ENCODE results near the gene CREG1.

CREG1 gene

DNA sequence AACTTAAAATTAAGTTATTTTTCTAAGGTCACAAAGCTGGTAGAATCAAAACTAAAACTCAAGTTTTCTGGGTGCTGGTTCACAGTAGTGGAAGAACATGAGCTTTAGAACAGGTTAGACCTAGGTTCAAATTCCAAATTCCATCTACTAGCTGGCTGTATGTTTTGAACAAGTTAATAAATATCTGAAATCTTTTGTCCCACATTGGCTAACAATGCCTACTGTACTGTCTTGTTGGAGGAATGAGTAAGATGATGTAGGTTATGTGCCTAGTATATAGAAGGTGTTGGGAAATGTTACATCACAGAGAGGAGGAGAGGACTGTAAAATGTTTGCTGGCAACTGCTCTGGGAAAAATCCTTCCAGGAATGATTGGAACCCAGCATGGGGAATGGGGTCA is 21.2 kb downstream of the CREG1 start:
- TF ChIP-seq, protein P1, sequence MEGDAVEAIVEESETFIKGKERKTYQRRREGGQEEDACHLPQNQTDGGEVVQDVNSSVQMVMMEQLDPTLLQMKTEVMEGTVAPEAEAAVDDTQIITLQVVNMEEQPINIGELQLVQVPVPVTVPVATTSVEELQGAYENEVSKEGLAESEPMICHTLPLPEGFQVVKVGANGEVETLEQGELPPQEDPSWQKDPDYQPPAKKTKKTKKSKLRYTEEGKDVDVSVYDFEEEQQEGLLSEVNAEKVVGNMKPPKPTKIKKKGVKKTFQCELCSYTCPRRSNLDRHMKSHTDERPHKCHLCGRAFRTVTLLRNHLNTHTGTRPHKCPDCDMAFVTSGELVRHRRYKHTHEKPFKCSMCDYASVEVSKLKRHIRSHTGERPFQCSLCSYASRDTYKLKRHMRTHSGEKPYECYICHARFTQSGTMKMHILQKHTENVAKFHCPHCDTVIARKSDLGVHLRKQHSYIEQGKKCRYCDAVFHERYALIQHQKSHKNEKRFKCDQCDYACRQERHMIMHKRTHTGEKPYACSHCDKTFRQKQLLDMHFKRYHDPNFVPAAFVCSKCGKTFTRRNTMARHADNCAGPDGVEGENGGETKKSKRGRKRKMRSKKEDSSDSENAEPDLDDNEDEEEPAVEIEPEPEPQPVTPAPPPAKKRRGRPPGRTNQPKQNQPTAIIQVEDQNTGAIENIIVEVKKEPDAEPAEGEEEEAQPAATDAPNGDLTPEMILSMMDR (conservative IDR thresholded peaks at IDR 0.05; ENCODE audit: low read depth, low read length): no peak
- H3K4me3 ChIP-seq (ENCODE audit: low read length): no peak overlapping the region
- DNase-seq (ENCODE audit: low read depth): no peak

DNA sequence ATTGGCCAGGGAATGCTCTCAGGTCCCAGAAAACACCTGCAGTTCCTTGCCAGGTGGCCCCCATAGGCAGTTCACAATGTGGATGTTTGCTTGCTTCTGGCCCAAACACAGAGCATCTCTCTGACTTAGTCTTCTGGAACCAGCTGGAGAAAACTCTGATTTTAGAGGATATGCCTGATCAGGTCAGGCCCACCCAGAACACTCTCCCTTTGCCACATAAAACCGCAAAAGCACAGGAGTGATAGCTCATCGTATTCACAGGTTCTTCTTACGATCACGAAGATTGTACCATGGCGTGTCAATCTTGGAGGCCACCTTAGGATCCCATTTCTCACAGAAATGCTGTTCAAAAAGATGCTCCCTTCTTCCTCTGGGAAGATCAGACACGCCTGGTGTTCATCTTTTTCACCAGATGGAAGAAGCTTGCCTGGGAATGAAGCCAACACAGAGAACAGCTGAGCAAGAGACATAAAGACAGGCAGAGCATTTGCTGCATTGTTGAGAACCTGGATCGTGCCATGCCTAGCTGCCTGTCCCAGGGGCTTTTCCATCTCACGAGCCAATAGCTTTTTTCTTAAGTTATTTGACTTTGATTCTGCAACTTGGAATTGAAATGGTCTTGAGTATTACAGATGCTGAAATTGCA is 23.6 kb downstream of the CREG1 start:
- no peak overlapping the region for H3K4me3 ChIP-seq (ENCODE audit: low read length)
- TF ChIP-seq, protein P1 (conservative IDR thresholded peaks at IDR 0.05; ENCODE audit: low read depth, low read length): no peak
- DNase-seq (ENCODE audit: low read depth): no peak

DNA sequence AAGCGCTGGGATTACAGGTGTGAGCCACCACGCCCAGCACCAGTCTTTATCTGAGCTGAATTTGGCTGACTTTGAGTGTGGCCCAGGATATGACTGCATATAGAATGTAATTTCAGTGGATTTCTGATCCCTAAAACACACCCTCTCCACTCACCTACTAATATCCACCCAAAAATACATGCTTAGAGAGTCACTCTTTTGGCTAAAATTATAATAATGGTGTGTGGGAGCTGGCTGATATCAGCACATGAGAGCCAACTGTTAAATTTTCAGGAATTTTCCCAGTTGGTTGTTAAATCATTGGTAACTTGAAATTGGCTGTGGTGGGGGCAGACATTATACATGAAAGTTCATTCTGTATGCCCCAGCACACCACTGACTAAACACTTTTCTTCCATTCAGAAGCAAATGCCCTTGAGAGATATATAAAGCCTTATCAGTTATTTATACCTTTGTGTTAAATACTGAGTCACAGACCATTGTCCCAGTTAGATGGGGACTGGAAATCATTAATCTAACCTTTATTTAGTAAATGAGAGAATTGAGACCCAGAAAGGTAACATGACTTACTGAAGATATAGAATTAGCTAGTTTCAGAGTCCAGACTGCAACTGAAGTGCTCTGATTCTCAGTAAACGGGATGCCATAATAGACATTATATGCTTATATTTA is 25.4 kb downstream of the CREG1 start:
- no peak overlapping the region for H3K4me3 ChIP-seq (ENCODE audit: low read length)
- DNase-seq (ENCODE audit: low read depth): no peak
- TF ChIP-seq, protein P1 (conservative IDR thresholded peaks at IDR 0.05; ENCODE audit: low read depth, low read length): no peak

DNA sequence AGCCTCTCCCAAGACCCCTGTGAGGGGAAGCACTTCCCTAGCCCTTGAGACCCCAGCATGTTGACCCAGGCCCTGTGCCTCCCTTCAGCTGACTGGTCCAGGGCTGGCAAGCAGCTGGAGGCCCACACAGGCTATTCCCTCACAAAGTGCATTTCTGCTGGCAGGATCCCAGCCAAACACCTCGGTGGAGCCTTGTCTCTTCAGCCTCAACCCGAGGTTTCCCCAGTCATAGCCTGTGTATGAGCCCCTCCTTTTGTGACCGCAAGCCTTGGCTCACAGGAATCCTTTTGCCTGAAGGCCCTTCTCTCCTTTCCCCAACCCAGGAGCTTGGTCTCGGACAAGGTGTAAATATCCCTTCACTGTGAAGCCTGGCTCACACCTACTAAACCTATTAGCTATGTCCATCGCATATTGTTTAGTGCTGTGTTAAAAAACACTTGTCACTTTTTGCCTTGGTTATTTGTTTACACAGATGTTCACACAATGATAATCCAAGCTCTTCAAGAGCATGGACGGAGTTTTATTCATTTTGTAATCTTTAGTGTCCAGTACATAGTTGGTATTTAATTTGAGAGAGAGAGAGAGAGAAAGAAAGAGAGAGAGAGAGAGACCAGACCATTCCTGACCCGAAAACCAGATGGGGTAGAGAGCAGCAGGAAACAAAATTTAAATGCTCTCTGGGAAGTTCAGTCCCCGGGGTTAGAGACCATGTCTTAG is 26.7 kb downstream of the CREG1 start:
- no peak overlapping the region for H3K4me3 ChIP-seq (ENCODE audit: low read length)
- TF ChIP-seq, protein P1 (conservative IDR thresholded peaks at IDR 0.05; ENCODE audit: low read depth, low read length): no peak
- no peak for DNase-seq (ENCODE audit: low read depth)

DNA sequence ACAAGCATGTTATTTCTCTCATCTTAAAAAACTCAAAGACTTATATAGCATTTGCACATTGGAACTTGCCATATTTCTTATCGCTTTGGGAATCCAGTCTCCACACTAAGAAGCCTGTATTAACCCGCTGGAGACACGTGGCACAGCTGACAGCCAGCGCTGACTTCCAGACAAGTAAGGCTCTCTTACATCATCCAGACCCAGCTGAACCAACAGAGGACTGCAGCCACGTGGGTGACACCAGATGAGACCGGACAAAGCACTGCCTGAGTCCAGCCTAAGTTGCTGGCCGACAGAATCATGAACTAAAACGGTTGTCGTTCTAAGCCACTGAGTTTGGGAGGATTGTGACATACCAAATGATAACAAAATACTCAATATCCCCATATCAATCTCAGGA is 28.9 kb downstream of the CREG1 start:
- TF ChIP-seq, protein P1 (conservative IDR thresholded peaks at IDR 0.05; ENCODE audit: low read depth, low read length): no peak
- no peak overlapping the region for H3K4me3 ChIP-seq (ENCODE audit: low read length)
- no peak for DNase-seq (ENCODE audit: low read depth)

DNA sequence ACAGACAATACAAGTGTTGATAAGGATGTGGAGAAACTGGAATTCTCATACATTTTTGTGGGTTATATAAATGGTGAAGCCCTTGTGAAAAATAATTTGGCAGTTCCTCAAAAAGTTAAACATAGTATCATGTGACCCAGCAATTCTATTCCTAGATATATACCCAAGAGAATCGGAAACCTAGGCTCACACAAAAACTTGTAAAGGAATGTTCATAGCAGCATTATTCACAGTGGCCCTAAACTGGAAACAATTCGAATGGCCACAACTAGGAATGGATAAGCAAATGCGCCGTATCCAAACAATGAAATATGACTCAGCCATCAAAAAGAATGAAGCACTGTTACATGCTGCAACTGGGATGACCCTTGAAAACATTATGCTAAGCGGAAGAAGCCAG is 31.3 kb downstream of the CREG1 start:
- H3K4me3 ChIP-seq (ENCODE audit: low read length): no peak overlapping the region
- TF ChIP-seq, protein P1 (conservative IDR thresholded peaks at IDR 0.05; ENCODE audit: low read depth, low read length): no peak
- DNase-seq (ENCODE audit: low read depth): no peak

Data from retinal pigment epithelial cell (primary cell).